HG02970 (cell line): ENCODE results near the gene COPG2.

Source experiments
- ATAC-seq: cut with Tn5 transposase; IDR thresholded peaks from one replicate; pipeline ENCODE4 v1.9.1; 2021; ENCODE audit warnings: mild to moderate bottlenecking, moderate library complexity, moderate number of reproducible peaks; ENCODE audit not compliant: unreplicated experiment, low FRiP score

COPG2 gene

GRCh38 chr7:130506358-130506757 lies 162.2 kb downstream of the COPG2 start:
- no peak for ATAC-seq

GRCh38 chr7:130505753-130506152 lies 162.8 kb downstream of the COPG2 start:
- ATAC-seq: no peak

- no peak for ATAC-seq
Observed at GRCh38 chr7:130500910-130501309, 167.6 kb downstream of the COPG2 start.

- no peak for ATAC-seq
Observed at GRCh38 chr7:130500463-130500862, 168.1 kb downstream of the COPG2 start.

DNA sequence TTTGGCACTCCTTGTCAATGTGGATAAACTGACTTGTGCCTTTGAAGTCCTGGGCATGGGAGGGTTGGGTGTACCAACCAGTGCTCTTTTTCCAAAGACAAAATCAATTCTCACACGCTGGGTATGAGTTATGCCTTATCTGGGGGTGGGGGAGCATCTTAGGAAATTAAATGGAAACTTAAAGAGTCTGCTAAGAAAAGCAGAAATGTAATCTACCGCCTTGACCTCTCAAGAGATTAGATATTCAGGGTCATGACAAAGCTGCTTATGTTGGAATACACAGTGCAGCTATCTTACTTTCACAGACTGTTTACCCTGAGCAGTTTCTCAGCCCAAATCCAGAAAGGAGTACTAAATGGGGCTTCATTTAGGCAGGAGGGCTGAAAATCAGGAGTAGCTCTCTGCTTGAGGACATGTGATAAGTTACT lies 174.1 kb downstream of the COPG2 start:
- ATAC-seq: no peak

DNA sequence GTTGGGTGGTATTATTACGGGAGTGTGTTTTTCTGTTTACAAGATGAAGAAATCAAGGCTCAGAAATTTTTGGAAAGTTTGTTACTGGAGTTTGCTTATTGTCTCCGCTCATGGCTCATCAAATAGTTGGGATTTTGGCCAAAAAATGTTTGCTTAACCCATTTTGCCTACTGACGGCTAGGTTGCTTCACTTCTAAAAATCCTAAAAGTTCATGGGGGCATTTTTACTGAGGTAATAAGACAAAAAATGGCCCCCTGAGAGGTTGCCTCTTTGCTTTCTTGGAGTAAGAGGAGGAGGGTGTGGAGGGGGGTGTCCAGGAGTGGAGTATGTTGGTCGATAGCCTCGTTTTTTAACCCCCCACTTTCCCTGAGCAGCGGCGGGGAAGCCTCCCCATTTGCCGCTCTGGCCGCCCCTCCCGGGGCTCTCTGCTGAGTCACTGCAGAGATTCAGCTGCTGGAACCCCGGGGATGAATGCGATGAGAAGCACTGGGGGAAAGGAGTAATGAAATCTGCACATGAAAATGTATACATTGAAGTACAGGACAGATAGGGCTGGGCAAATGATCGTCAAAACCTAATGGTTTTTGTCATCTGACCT lies 175.2 kb downstream of the COPG2 start:
- no peak for ATAC-seq

GRCh38 chr7:130492523-130493274 lies 175.8 kb downstream of the COPG2 start:
- no peak for ATAC-seq

- no peak for ATAC-seq
Observed at GRCh38 chr7:130491841-130492522, 176.6 kb downstream of the COPG2 start, which contains the start of gene MEST. TSS of gene MEST (plus strand) at chr7:130492085. CDS start at chr7:130492314, 229 bp downstream.

- ATAC-seq: no peak
Observed at GRCh38 chr7:130490888-130491804, 177.4 kb downstream of the COPG2 start.

- ATAC-seq: no peak
Observed at GRCh38 chr7:130490311-130490791, 178.2 kb downstream of the COPG2 start.

DNA sequence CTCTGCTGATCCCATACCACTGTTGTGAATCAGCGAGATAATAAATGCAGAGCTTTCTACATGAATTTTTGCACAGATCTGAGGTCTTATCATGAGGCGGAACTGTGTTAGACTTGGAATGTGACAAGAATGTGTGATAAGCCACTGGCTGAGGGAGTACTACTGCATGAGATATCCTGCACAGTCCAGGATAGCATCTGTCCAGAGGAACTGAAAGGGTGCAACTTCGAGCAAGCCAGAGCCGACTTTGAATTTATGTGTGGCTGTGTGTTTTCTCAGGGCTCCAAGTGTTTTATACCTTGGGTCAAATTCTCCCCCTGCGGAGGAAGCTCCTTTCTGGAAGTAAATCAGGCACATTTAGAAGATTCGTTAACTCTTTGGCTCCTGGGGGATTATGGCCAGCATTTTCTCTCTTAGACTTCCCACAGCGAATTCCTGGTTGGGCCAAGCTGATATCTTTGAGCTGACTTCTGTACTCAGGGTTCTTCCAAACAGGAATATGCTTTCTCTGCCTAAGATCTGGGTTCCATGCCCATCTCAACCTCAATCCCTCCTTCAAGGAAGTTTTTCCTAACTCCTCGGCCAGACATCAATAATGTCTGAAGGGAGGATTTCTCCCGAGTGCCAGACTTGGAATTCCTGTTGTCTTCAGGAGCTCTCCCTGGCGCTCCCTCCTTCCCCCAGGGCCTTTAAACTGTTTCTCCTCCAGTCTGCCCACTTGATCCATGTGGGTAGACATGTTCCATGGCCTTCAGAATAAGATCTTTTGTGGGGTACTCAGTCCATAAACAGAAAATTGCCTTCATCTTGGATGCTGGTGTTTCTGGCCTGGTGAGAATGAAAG lies 179.2 kb downstream of the COPG2 start:
- no peak for ATAC-seq

DNA sequence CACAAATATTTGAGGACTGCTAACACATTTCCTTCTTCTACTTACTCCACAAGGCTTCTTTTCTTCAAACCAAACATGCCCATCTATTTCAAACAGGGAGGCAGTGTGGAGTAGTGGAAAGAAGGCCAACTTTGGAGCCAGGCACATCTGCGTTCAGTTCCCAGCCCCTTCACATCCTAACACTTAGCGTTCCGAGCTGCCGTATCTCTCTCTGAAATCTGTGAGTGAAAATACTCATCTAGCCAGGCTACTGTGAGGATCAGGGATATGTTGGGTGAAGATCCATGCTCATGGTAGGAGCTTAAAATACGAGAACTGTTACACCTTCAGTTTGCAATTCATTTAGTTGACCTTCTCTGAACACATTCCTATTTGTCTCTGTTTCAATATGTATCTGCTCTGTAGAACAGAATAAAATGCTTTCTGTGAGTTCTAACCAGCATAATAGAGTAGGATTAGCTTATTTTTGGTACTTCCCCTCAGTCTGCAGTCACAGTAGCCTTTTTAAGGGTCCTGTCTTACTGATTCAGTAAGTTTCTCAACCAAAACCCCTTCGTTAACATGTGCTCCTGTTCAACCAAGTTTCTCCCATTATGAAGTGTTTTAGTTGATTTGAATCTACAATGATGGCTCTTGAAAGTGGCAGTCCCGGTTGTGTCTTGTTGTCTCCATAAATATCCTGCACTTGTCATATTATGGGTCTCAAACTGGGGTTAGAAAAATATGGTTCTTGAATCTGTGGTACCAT lies 180.0 kb downstream of the COPG2 start:
- no peak for ATAC-seq

DNA sequence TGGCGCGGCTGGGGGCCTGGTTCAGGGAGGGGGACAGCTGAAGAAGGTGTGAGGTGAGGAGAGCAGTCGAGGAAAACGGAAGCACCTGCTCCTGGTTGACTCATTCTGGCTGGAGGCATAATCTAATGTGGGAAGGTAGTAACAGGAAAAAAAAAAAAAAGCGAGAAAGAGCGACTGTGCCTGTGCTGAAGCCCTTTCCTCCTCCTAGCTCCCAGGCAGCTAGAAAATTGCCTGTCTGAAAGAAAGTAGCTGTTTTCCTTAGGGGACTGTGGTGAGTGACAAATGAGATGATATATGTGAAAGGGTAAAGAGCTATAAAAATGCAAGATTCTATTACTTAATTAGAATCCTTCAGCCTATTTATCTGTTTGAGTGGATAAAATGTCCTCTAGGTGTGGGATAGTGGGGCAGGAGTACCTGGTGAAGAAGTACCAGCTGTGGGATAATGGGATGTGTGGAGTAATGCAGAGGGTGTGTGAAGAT lies 181.6 kb downstream of the COPG2 start:
- no peak for ATAC-seq

DNA sequence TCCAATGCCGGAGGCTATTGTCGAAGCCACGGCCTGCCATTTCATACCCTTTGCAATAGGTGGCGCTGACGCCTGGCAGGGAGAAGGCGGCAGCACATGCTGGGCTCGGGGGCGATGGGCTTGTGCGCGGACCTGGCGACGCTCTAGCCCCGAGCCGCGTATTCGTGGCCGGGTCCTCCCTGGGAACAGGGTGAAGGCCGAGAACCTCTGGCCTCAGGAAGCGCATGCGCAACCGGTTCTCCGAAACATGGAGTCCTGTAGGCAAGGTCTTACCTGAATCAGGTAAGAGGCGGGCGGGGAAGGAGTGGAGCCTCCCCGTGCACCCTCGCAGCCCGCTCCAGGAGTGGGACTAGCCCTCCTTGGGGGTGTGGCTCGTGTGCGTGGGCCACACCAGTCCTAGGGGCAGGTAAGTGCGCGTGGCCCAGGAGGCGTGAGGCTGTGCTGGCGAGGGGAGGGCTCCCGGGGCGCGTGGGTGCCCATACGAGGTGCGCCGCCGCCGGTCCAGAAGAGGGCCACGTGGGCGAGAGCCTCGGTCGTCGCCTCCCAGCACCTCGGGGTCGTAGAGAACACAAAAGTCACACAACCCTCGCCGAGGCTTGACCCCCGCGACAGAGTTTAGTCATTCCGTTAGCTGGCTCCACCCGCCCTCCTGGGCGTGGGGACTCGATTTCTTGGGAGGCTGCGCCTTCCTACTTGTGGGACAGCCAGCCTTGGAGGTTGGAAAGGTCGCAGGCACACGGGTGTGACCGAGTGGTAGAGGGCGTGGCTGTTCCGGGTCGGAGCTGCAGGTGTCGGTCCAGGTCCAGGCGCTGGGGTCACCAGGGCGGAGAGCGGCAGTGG lies 182.2 kb downstream of the COPG2 start:
- ATAC-seq: no peak

- ATAC-seq: no peak
Observed at GRCh38 chr7:130485734-130486113, 182.8 kb downstream of the COPG2 start.

DNA sequence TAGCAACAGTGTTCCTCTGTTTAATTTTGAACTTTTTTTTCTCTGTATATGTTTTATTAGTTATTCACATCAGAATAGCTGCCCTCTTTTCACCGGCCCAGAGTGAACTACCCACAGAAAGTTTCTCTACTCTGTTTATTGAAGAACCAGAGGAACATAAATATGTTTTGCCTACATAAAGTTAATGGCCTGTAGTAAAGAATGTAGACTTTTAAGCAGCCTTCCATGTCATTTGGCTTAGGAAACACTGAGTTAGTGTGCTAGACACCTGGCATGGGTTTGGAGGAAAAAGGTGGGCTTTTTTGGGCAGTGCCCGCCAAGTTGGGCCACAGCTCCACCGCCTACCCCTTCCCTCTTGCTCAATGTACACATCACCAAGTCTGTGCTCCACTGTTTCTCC lies 185.5 kb downstream of the COPG2 start:
- ATAC-seq: no peak

DNA sequence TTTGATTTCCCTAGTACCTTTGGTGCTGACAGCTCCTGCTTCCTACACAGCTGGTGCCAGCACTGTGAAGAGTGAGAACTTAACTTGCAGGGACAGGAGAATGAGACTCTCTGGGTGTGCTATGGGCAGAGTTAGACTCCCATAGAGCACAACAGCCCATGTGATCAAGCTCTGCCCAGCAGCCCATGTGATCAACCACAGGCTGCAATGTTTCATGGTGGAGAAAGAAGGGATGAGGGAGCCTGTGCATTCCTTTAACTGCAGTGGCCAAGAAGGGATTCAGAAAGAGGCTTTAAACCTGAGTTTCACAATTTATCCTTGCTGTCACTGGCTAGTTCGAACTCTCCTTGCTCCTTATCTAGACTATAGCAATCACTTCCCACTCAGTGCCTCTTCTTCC lies 186.7 kb downstream of the COPG2 start:
- ATAC-seq: no peak
